Loucy (cell line): ENCODE results near the gene PAPSS2.

Experiments used
- H2AFZ ChIP-seq: fragments of 200-600 bp; sonication (generic); 2 replicates; pipeline ENCODE4 v1.6.0; 2016; ENCODE audit warnings: antibody characterized with exemption, mild to moderate bottlenecking, low read length, moderate library complexity
- H3F3A ChIP-seq: fragments of 200-600 bp; 2 replicates; pipeline ENCODE4 v1.6.0; 2016; ENCODE audit warnings: antibody characterized with exemption, low read depth, mild to moderate bottlenecking
- H3K27me3 ChIP-seq: fragments of 200-600 bp; sonication (generic); 2 replicates; pipeline ENCODE4 v1.6.1; 2014; ENCODE audit warnings: low read length, mild to moderate bottlenecking; ENCODE audit not compliant: insufficient read depth, poor library complexity, severe bottlenecking
- H3K36me3 ChIP-seq: fragments of 200-600 bp; sonication (generic); 2 replicates; pipeline ENCODE4 v1.6.1; 2016; ENCODE audit warnings: low read length; ENCODE audit not compliant: insufficient read depth
- H3K4me1 ChIP-seq: fragments of 200-600 bp; sonication (generic); 2 replicates; pipeline ENCODE4 v1.5.1; 2014; ENCODE audit warnings: low read length, mild to moderate bottlenecking; ENCODE audit not compliant: insufficient read depth, poor library complexity, severe bottlenecking
- H3K4me2 ChIP-seq: fragments of 200-600 bp; sonication (generic); 2 replicates; pipeline ENCODE4 v1.6.0; 2014; ENCODE audit warnings: antibody characterized with exemption, low read length, low read depth, mild to moderate bottlenecking; ENCODE audit not compliant: poor library complexity, severe bottlenecking
- H3K4me3 ChIP-seq: fragments of 200-600 bp; sonication (generic); 2 replicates; pipeline ENCODE4 v1.5.1; 2014; ENCODE audit warnings: low read length, mild to moderate bottlenecking, mixed read lengths; ENCODE audit not compliant: poor library complexity, severe bottlenecking
- H3K79me2 ChIP-seq: fragments of 200-600 bp; sonication (generic); 2 replicates; pipeline ENCODE4 v1.6.1; 2014; ENCODE audit warnings: low read length; ENCODE audit not compliant: insufficient read depth
- H3K9ac ChIP-seq: fragments of 200-600 bp; sonication (generic); 2 replicates; pipeline ENCODE4 v1.6.0; 2014; ENCODE audit warnings: mild to moderate bottlenecking, low read depth, low read length, moderate library complexity; ENCODE audit not compliant: poor library complexity, severe bottlenecking
- H3K9me2 ChIP-seq: fragments of 200-600 bp; sonication (generic); replicated peaks from 2 replicates; pipeline ENCODE4 v1.6.1; 2016; ENCODE audit warnings: low read depth, low read length, mixed read lengths
- H3K9me3 ChIP-seq: fragments of 200-600 bp; sonication (generic); 2 replicates; pipeline ENCODE4 v1.6.1; 2014; ENCODE audit warnings: mild to moderate bottlenecking, antibody characterized with exemption, low read length, low read depth; ENCODE audit not compliant: insufficient read depth
- H4K20me1 ChIP-seq: fragments of 200-600 bp; sonication (generic); 2 replicates; pipeline ENCODE4 v1.6.0; 2014; ENCODE audit warnings: antibody characterized with exemption, low read length, mild to moderate bottlenecking; ENCODE audit not compliant: insufficient read depth, poor library complexity, severe bottlenecking
- EZH2phosphoT487 ChIP-seq: fragments of 200-600 bp; IDR thresholded peaks from 2 replicates; pipeline ENCODE4 v1.6.1; 2018; ENCODE audit warnings: antibody characterized with exemption, mild to moderate bottlenecking, moderate library complexity, borderline replicate concordance
- TF ChIP-seq, protein P1 (sequence below): fragments of 200-600 bp; sonication (generic); conservative IDR thresholded peaks from 2 replicates; pipeline ENCODE4 v1.5.1; 2014; ENCODE audit warnings: mild to moderate bottlenecking, antibody characterized with exemption, low read length

The PAPSS2 gene

DNA sequence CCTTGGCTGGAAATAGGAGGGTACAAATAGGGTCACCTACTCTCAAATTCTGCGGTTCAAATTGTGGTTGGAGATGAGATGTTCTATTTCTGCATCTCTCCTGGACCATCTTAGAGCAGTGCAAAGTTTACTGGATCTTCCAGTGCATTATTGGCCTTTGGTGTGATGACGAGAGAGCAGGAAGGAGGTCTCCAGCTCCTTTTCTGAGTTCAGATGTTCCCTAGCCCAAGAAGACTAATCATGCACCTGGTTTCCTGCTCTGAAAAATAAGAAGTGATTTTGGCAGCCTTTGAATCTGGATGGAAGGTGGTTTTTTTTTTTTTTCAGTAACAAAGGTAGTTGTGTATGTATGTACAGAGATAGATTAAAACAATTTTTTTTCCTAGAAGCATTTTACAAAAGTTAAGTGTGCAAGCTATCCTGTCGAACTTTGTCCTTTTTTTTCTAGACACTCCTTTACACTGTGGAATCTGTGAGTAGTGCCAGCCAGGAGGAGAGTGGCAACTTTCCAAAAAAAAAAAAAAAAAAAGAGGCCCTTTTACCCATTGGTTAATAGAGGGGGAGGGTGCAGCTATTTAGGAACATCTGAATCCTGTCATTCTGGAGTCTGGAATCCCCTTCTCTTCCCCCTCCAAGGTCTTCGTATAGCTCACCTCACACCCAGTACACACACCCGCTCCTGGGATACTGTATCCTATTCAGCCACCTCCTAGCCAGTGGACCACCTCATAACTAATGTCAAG, 26.3 kb downstream of the PAPSS2 start:
- Histone ChIP-seq H3K27me3 (no peaks in the 10 kb centered on the region), H3K4me2 (no peak overlapping the region), H3K9ac (no peak overlapping the region), H3K36me3 (no peaks in the 10 kb centered on the region), H3K4me3 (no peak overlapping the region), H3F3A (no peaks in the 10 kb centered on the region), H2AFZ (no peak overlapping the region), H3K9me2 (no peaks in the 10 kb centered on the region), H3K4me1 (peaks cover 4% of the 10 kb centered on the region), H4K20me1 (no peaks in the 10 kb centered on the region), H3K79me2 (no peaks in the 10 kb centered on the region), H3K9me3 (no peaks in the 10 kb centered on the region)
- TF ChIP-seq EZH2phosphoT487: no peak

DNA sequence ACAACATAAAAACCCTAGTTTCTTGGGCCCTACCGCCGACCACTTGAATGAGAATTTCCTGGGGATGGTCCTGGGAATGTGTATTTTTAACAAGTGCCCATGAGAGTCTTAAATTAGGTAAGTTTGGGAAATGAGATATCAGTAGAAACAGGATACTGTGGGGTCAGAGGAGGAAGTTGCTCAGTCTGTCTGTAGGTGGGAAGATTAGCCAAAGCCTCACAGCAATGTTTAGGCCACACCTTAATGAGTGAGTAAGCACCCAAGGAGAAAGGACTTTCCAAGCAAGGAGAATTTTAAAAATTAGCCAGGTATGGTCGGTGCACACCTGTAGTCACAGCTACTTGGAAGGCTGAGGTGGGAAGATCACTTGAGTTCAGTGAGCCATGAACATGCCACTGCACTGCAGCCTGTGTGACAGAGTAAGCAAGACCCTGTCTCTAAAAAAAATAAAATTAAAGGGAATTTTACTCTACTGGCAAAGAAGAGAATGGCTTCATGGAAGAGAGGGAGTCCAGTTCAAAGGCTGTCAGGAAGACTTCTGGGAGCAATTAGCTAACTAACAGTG, 31.9 kb downstream of the PAPSS2 start:
- no peak overlapping the region for H2AFZ ChIP-seq
- no peaks in the 10 kb centered on the region for H3K9me2 ChIP-seq
- no peaks in the 10 kb centered on the region for H3K27me3 ChIP-seq
- H4K20me1 ChIP-seq: no peaks in the 10 kb centered on the region
- peaks cover 26% of the 10 kb centered on the region for H3K4me1 ChIP-seq
- no peaks in the 10 kb centered on the region for H3K79me2 ChIP-seq
- H3K36me3 ChIP-seq: no peaks in the 10 kb centered on the region
- no peaks in the 10 kb centered on the region for H3F3A ChIP-seq
- H3K4me3 ChIP-seq: no peak overlapping the region
- H3K9ac ChIP-seq: no peak overlapping the region
- no peaks in the 10 kb centered on the region for H3K9me3 ChIP-seq
- peak overlapping the region; percentile 29 for H3K4me2 ChIP-seq
- TF ChIP-seq, protein P1, sequence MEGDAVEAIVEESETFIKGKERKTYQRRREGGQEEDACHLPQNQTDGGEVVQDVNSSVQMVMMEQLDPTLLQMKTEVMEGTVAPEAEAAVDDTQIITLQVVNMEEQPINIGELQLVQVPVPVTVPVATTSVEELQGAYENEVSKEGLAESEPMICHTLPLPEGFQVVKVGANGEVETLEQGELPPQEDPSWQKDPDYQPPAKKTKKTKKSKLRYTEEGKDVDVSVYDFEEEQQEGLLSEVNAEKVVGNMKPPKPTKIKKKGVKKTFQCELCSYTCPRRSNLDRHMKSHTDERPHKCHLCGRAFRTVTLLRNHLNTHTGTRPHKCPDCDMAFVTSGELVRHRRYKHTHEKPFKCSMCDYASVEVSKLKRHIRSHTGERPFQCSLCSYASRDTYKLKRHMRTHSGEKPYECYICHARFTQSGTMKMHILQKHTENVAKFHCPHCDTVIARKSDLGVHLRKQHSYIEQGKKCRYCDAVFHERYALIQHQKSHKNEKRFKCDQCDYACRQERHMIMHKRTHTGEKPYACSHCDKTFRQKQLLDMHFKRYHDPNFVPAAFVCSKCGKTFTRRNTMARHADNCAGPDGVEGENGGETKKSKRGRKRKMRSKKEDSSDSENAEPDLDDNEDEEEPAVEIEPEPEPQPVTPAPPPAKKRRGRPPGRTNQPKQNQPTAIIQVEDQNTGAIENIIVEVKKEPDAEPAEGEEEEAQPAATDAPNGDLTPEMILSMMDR: no peak
- TF ChIP-seq EZH2phosphoT487: no peak

DNA sequence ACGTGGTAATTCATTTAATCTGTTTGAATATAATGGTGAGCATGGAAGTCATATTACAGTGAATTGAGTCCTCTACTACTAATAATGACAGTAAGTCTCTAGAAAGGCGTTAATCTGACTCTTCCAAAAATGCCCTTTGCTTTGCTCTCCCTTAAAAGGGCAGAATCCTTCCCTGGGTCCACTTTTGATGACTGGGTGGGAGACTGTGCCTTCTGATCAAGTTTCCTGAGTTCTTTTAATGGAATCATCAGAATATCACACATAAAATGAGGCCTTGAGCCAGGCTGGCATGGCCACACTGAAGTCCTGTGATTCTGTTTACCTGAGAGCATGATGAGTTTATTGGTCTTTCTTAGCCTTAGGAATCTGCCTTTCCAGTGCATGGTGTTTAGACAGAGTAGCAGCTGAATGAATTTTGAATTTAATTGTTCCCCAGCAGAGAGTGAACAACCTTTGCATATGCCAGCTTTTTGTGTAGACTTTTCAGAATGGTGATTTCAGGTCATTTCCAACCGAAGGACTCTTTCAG, 33.3 kb downstream of the PAPSS2 start:
- H4K20me1 ChIP-seq: no peaks in the 10 kb centered on the region

More for the DNA sequence above, 33.3 kb downstream of the PAPSS2 start:
- H3K9me2 ChIP-seq: no peaks in the 10 kb centered on the region
- no peak overlapping the region for H2AFZ ChIP-seq
- no peaks in the 10 kb centered on the region for H3K79me2 ChIP-seq
- TF ChIP-seq, protein P1: no peak
- TF ChIP-seq EZH2phosphoT487: no peak
- H3K4me1 ChIP-seq: peaks cover 26% of the 10 kb centered on the region
- H3K36me3 ChIP-seq: no peaks in the 10 kb centered on the region
- H3K4me2 ChIP-seq: no peak overlapping the region
- no peaks in the 10 kb centered on the region for H3F3A ChIP-seq
- no peak overlapping the region for H3K4me3 ChIP-seq
- no peaks in the 10 kb centered on the region for H3K9me3 ChIP-seq
- H3K27me3 ChIP-seq: no peaks in the 10 kb centered on the region
- no peak overlapping the region for H3K9ac ChIP-seq
